Thyroid gland (tissue), 4 donors: ENCODE results near the gene GABPB1. TPM values are rescaled to one million over a fixed set of nuclear protein-coding genes. Genes with fewer than 3 reads are reported as not detected.

ENCODE experiments used
- DNase-seq, 2 donors: peaks; one replicate each; pipeline ENCODE4 v3.0.0-alpha.2; 2019
- H3K27ac ChIP-seq, 3 donors: fragments of 200-600 bp; sonication (generic); 1 replicate in 2 of 3; 2 replicates in 1 of 3; pipeline ENCODE4 v1.5.1; 2016 to 2019; ENCODE audit warnings: mild to moderate bottlenecking in 1 of 3, moderate library complexity in 1 of 3
- H3K27me3 ChIP-seq: fragments of 200-600 bp; sonication (generic); one replicate; pipeline ENCODE4 v1.5.1; 2019
- H3K36me3 ChIP-seq, 2 donors: fragments of 200-600 bp; sonication (generic); one replicate each; pipeline ENCODE4 v1.5.1; 2016 to 2019
- H3K4me1 ChIP-seq, 2 donors: fragments of 200-600 bp; sonication (generic); one replicate each; pipeline ENCODE4 v1.5.1; 2017 to 2019
- H3K4me3 ChIP-seq, 3 donors: fragments of 200-600 bp; sonication (generic); replicated peaks in 1 of 3; 1 replicate in 2 of 3; 2 replicates in 1 of 3; pipeline ENCODE4 v1.5.1; 2016; ENCODE audit warnings: mild to moderate bottlenecking in 1 of 3
- H3K9me3 ChIP-seq: fragments of 200-600 bp; sonication (generic); one replicate; pipeline ENCODE4 v1.5.1; 2017
- CTCF ChIP-seq, 6 experiments: fragments of 200-600 bp in 3 of 6; fragments of 450-650 bp in 3 of 6; sonication (generic) in 3 of 6; IDR thresholded peaks; one replicate each; pipeline ENCODE4 v1.5.1; 2016 to 2019; ENCODE audit warnings: antibody characterized with exemption in 6 of 6, mild to moderate bottlenecking in 2 of 6, inconsistent platforms in 1 of 6, moderate library complexity in 1 of 6
- POLR2A ChIP-seq, 2 donors: fragments of 450-650 bp; IDR thresholded peaks; one replicate each; pipeline ENCODE4 v1.6.1; 2017; ENCODE audit warnings: antibody characterized with exemption in 2 of 2, mild to moderate bottlenecking in 2 of 2, moderate library complexity in 1 of 2
- WGBS, 2 donors: methylation state at CpG; one replicate each; pipeline ENCODE4 v1.1.5; 2017; 5-methylcytosine and 5-hydroxymethylcytosine counted together
- intact Hi-C: fragments of 100-400 bp; cut with DNase I; formaldehyde crosslinking; loops from one replicate; pipeline ENCODE4 v1.15.1; 2023
- total RNA-seq, 4 donors: library from RNA; depleted of rRNA; stranded (reverse); fragments of >200 nt; gene quantifications; one replicate each; pipeline ENCODE4 v1.2.3, GENCODE V29; 2016

GABPB1 gene
- total RNA-seq, 4 donors from 2014 or later, result 22.2 to 30.0 (median 27.3) TPM

GRCh38 chr15:50246631-50247030 is 108.4 kb downstream of the GABPB1 start:
- intact Hi-C loops, result no loop called here
- Histone ChIP-seq H3K27me3 (no peaks in the 10 kb centered on the region), H3K27ac (no peak overlapping the region), H3K9me3 (no peaks in the 10 kb centered on the region), H3K4me3 (no peak overlapping the region), H3K4me1 (peaks cover 0 to 4% of the 10 kb centered on the region in 2 donors), H3K36me3 (no peaks in the 10 kb centered on the region)
- TF ChIP-seq POLR2A (IDR thresholded peaks at IDR 0.05) (no peak), CTCF (IDR thresholded peaks at IDR 0.05) (no peak)
- no peak for DNase-seq
- 94 to 95% methylated on average over 2 of the region's 2 CpGs for WGBS, 2 donors

GRCh38 chr15:50244959-50245624 is 109.9 kb downstream of the GABPB1 start:
- Histone ChIP-seq H3K4me1 (peaks cover 0 to 4% of the 10 kb centered on the region in 2 donors), H3K9me3 (no peaks in the 10 kb centered on the region), H3K4me3 (no peak overlapping the region), H3K27me3 (no peaks in the 10 kb centered on the region), H3K36me3 (no peaks in the 10 kb centered on the region), H3K27ac (no peak overlapping the region)
- TF ChIP-seq POLR2A (IDR thresholded peaks at IDR 0.05) (no peak), CTCF (IDR thresholded peaks at IDR 0.05) (no peak)
- no peak for DNase-seq
- 91 to 93% methylated on average over 2 of the region's 2 CpGs for WGBS, 2 donors
- intact Hi-C loops, result no loop called here

- Histone ChIP-seq H3K27ac (no peak overlapping the region), H3K27me3 (no peaks in the 10 kb centered on the region), H3K4me1 (peaks cover 0 to 4% of the 10 kb centered on the region in 2 donors), H3K9me3 (no peaks in the 10 kb centered on the region), H3K36me3 (no peaks in the 10 kb centered on the region), H3K4me3 (no peak overlapping the region)
- no peak for DNase-seq
- WGBS, 2 donors, result 95 to 96% methylated on average over 1 of the region's 1 CpG
- TF ChIP-seq POLR2A (IDR thresholded peaks at IDR 0.05) (no peak), CTCF (IDR thresholded peaks at IDR 0.05) (no peak)
- intact Hi-C loops, result no loop called here
Observed at GRCh38 chr15:50244153-50244552, 110.8 kb downstream of the GABPB1 start.

GRCh38 chr15:50241684-50242450 is 113.1 kb downstream of the GABPB1 start:
- Histone ChIP-seq H3K27me3 (no peaks in the 10 kb centered on the region), H3K9me3 (no peaks in the 10 kb centered on the region), H3K4me1 (no peaks in the 10 kb centered on the region), H3K36me3 (no peaks in the 10 kb centered on the region), H3K27ac (no peak overlapping the region), H3K4me3 (no peak overlapping the region)
- TF ChIP-seq CTCF (IDR thresholded peaks at IDR 0.05), result no peak
- TF ChIP-seq POLR2A (IDR thresholded peaks at IDR 0.05), result no peak
- intact Hi-C loops, result no loop called here
- no peak for DNase-seq
- WGBS, 2 donors, result 81 to 88% methylated on average over 4 to 5 of the region's 5 CpGs

- DNase-seq, result no peak
- intact Hi-C loops, result no loop called here
- Histone ChIP-seq H3K4me1 (no peaks in the 10 kb centered on the region), H3K27me3 (no peaks in the 10 kb centered on the region), H3K4me3 (no peak overlapping the region), H3K36me3 (no peaks in the 10 kb centered on the region), H3K9me3 (no peaks in the 10 kb centered on the region), H3K27ac (no peak overlapping the region)
- 92 to 97% methylated on average over 2 of the region's 2 CpGs for WGBS, 2 donors
- TF ChIP-seq CTCF (IDR thresholded peaks at IDR 0.05), result no peak
- TF ChIP-seq POLR2A (IDR thresholded peaks at IDR 0.05), result no peak
Observed at GRCh38 chr15:50238255-50238654, 116.7 kb downstream of the GABPB1 start.
